GM12873 (cell line): ENCODE results near the gene CERT1.

Experiments used
- TF ChIP-seq, protein P1 (sequence below): IDR thresholded peaks from 2 replicates; pipeline ENCODE4 v1.5.1; 2012; ENCODE audit warnings: low read depth, mild to moderate bottlenecking, moderate library complexity, low read length, control low read depth; ENCODE audit not compliant: insufficient read depth; ENCODE audit errors: missing control alignments

CERT1 gene

DNA sequence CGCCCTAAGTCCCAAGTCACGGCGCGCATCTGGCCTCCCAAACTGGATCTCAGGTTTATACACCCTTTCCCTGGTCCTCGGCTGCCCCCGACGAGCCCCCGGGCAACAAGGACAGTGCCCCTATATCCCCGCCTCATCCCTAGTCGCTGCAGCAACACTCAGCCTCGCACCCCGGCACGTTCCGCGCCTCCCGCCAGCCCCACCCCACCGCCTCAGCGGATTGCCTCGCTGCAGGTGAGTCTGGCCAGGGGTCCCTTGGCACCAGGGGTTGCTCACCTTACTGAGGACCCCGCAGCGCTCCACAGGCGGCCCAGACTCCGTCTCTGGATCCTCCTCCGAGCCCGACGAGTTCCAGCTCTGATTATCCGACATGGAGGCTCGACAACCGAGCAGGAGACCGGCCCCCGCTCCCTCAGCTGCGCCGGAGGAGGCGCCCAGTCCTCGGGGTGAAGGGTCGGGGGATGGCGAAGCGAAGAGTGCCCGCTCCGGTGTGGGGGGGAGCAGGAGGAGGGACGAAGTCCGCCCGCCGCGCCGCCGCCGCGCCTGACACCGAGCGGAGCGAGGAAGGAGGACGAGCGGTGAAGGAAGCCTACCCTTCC, 494 bp downstream of the CERT1 start:
- TF ChIP-seq, protein P1, sequence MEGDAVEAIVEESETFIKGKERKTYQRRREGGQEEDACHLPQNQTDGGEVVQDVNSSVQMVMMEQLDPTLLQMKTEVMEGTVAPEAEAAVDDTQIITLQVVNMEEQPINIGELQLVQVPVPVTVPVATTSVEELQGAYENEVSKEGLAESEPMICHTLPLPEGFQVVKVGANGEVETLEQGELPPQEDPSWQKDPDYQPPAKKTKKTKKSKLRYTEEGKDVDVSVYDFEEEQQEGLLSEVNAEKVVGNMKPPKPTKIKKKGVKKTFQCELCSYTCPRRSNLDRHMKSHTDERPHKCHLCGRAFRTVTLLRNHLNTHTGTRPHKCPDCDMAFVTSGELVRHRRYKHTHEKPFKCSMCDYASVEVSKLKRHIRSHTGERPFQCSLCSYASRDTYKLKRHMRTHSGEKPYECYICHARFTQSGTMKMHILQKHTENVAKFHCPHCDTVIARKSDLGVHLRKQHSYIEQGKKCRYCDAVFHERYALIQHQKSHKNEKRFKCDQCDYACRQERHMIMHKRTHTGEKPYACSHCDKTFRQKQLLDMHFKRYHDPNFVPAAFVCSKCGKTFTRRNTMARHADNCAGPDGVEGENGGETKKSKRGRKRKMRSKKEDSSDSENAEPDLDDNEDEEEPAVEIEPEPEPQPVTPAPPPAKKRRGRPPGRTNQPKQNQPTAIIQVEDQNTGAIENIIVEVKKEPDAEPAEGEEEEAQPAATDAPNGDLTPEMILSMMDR, result no peak

DNA sequence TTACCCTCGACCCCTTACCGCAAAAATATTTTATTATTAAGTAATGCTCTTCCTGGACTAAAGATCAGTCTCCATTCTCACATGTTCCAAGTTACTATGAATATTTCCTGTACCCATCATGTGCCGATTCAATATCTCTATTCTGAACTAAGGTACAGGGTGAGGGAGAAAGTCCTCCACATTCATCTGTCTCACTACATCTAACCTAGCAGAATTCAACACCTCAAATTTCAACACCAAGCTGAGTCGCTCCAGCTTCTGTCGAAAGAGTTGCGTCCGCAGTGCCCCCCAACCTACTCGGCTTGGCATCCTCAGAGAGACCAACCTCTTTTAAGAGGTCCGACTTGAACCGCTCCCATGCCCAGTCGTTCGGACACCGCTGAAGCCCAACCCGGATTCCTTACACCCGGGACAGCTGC, 1.0 kb downstream of the CERT1 start:
- TF ChIP-seq, protein P1, result no peak

DNA sequence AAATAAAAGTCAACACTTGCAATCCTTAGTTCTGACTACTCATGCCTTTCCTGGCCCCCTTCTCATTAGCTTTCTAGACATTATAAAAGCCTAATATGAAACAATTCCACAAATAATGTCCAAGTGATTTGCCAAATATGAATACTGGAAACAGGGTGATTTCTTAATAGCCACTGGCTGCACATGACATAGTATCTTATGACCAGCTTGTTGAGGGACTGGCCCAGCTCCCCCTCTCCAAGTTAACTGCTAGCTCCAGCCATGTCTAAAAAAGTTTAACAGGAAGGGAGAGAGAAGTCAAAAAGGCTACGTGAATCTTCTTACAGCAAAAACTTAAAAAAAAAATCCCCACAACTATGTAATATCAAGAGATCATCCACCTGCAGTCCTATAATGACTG, 1.5 kb downstream of the CERT1 start:
- TF ChIP-seq, protein P1, result no peak

DNA sequence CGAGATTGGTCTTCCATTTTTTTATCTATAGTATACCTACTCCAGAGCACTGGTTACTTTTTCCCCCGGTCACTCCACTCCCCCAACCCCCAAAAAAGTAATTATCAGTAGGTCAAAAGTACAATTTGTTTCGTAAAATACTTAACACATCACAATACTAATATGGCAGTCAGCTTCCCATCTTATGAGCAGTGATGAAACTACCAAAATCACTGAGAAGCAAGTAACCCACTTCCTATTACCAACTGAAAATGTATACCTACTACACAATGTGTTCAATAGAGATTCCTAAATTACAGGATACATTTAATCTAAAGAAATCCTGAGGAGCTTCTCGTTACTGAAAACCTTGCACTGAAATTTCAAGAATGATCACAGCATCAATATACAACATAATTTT, 1.9 kb downstream of the CERT1 start:
- TF ChIP-seq, protein P1, result no peak

DNA sequence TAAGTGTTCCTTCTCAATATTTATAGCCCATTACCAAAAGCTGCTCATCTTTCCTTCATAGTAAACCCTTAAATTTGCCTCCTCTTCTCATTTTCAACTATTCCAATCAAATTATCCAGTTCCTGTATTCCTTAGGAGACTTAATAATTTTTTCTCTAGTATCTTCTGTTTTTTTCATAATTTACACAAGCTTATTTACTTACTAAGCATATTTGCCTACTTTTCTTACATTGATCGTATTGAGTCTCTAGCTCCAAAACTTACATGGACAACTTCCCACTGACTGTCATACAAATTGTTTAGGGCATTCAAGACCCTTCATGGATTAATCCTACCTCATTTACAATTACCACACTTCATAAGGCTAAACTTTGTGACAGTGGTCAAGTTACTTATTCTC, 3.6 kb downstream of the CERT1 start:
- TF ChIP-seq, protein P1, result no peak

DNA sequence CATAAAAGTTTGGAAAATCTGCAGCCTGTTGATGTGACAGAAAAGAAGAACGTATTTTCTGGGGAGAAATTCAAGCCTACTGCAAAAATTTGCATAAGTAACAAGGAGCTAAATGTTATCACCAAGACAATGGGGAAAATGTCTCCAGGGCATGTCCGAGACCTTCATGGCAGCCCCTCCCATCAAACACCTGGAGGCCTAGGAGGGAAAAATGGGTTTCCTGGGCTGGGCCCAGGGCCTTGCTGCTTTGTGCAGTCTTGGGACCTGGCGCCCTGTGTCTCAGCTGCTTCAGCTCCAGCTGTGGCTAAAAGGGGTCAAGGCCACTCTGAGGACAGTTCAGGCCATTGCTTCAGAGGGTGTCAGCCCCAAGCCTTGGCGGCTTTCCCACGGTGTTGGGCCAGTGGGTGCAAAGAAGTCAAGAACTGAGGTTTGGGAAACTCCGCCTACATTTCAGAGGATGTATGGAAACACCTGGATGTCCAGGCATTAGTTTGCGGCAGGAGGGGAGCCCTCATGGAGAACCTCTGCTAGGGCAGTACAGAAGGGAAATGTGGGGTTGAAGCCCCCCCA, 13.1 kb downstream of the CERT1 start:
- TF ChIP-seq, protein P1, result no peak

DNA sequence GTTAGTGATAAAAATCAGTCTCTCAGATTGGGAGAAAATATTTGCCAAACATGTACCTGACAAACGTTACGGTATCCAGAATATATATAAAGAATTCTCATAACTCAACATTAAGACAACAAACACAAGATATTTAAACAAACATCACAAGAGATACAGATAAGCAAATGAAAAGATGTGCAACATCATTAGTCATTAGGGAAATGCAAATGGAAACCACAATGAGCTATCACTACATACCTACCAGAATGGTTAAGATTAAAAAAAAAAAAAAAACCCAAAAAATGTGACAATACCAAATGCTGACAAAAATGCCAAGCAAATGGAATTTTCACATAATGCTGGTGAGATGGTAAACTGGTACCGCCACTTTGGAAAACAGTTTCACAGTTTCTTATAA, 15.4 kb downstream of the CERT1 start:
- TF ChIP-seq, protein P1, result no peak
